Myocyte (in vitro differentiated cells): ENCODE measurements around the gene SALL1. TPM values are rescaled to one million over a fixed set of nuclear protein-coding genes. Genes with fewer than 3 reads are reported as not detected.

Experiments
- DNase-seq: peaks from one replicate; pipeline ENCODE4 v3.0.0-alpha.2; 2012; ENCODE audit warnings: low read depth
- total RNA-seq: library from RNA; depleted of rRNA; stranded (reverse); fragments of >200 nt; gene quantifications from 2 replicates; pipeline ENCODE4 v1.2.3, GENCODE V29; 2014

SALL1 gene
- total RNA-seq, 1 donor from 2014 or later, result not detected

- DNase-seq, result no peak
Measured at GRCh38 chr16:51113236-51114125, 37.6 kb downstream of the SALL1 start.

GRCh38 chr16:51112323-51112722 lies 38.7 kb downstream of the SALL1 start:
- DNase-seq, result no peak

GRCh38 chr16:51111759-51112158 lies 39.3 kb downstream of the SALL1 start:
- peak; percentile 2 for DNase-seq

GRCh38 chr16:51110700-51111157 lies 40.3 kb downstream of the SALL1 start:
- DNase-seq, result no peak

GRCh38 chr16:51109173-51109572 lies 41.9 kb downstream of the SALL1 start:
- DNase-seq, result no peak

GRCh38 chr16:51107742-51108141 lies 43.3 kb downstream of the SALL1 start:
- DNase-seq, result no peak

- DNase-seq, result no peak
Measured at GRCh38 chr16:51106535-51106934, 44.5 kb downstream of the SALL1 start.

- DNase-seq, result no peak
Measured at GRCh38 chr16:51103590-51103989, 47.5 kb downstream of the SALL1 start.

- DNase-seq, result no peak
Measured at GRCh38 chr16:51097729-51098128, 53.3 kb downstream of the SALL1 start.

GRCh38 chr16:51095890-51096626 lies 55.0 kb downstream of the SALL1 start:
- no peak for DNase-seq

GRCh38 chr16:51095084-51095881 lies 55.8 kb downstream of the SALL1 start:
- DNase-seq, result no peak

GRCh38 chr16:51093726-51094280 lies 57.3 kb downstream of the SALL1 start:
- no peak for DNase-seq
